Nephron progenitor cell (in vitro differentiated cells): Measurements from ENCODE around the gene CEP192.
A peak's percentile ranks its signal among the peaks of the same experiment; 100 is the strongest.

Experiments
- DNase-seq: peaks from one replicate; pipeline ENCODE4 v3.0.0; 2021
- H3K27ac Mint-ChIP-seq: 2 replicates; pipeline ENCODE4 v1.8.0; 2021; ENCODE audit warnings: mild to moderate bottlenecking, moderate library complexity, mixed read lengths
- H3K27me3 Mint-ChIP-seq: 2 replicates; pipeline ENCODE4 v1.8.0; 2021; ENCODE audit warnings: mild to moderate bottlenecking, low read depth, mixed read lengths; ENCODE audit not compliant: poor library complexity
- H3K36me3 Mint-ChIP-seq: 2 replicates; pipeline ENCODE4 v1.8.0; 2021; ENCODE audit warnings: low read depth, mixed read lengths
- H3K4me1 Mint-ChIP-seq: 2 replicates; pipeline ENCODE4 v1.8.0; 2021; ENCODE audit warnings: mixed read lengths
- H3K4me3 Mint-ChIP-seq: 2 replicates; pipeline ENCODE4 v1.8.0; 2021; ENCODE audit warnings: mild to moderate bottlenecking, moderate library complexity, mixed read lengths
- H3K9me3 Mint-ChIP-seq: 2 replicates; pipeline ENCODE4 v1.8.0; 2021; ENCODE audit warnings: mild to moderate bottlenecking, moderate library complexity, mixed read lengths
- TF ChIP-seq, protein P1 (sequence below): fragments of 200-600 bp; sonication (generic); IDR thresholded peaks from 2 replicates; pipeline ENCODE4 v1.5.0; 2021; ENCODE audit warnings: antibody characterized with exemption

Gene CEP192

DNA sequence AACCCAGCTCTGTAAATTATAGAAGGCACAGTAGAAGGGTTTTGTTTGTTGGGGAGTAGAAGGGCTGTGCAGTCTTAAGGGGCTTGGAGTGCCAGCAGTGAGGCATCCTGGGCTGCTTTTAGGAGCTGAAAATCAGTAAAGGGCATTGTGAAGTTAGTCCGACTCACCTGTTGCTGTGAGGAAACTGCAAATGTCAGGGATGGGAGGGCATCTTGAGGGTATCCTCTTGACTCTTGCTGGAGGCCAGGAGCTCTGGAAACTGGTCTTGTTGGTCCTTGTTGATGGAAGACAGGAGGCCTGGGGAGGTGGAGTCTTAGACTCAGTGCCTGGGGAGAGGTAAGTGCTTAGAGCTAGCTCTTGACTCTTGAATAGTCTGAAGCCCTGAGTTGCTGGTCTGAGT lies 14.1 kb downstream of the CEP192 start:
- no peak overlapping the region for H3K27ac Mint-ChIP-seq
- H3K9me3 Mint-ChIP-seq, result no peaks in the 10 kb centered on the region
- no peaks in the 10 kb centered on the region for H3K4me1 Mint-ChIP-seq
- no peak for DNase-seq
- no peak overlapping the region for H3K4me3 Mint-ChIP-seq
- no peaks in the 10 kb centered on the region for H3K27me3 Mint-ChIP-seq
- H3K36me3 Mint-ChIP-seq, result peaks cover 22% of the 10 kb centered on the region
- TF ChIP-seq, protein P1, sequence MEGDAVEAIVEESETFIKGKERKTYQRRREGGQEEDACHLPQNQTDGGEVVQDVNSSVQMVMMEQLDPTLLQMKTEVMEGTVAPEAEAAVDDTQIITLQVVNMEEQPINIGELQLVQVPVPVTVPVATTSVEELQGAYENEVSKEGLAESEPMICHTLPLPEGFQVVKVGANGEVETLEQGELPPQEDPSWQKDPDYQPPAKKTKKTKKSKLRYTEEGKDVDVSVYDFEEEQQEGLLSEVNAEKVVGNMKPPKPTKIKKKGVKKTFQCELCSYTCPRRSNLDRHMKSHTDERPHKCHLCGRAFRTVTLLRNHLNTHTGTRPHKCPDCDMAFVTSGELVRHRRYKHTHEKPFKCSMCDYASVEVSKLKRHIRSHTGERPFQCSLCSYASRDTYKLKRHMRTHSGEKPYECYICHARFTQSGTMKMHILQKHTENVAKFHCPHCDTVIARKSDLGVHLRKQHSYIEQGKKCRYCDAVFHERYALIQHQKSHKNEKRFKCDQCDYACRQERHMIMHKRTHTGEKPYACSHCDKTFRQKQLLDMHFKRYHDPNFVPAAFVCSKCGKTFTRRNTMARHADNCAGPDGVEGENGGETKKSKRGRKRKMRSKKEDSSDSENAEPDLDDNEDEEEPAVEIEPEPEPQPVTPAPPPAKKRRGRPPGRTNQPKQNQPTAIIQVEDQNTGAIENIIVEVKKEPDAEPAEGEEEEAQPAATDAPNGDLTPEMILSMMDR, result no peak

DNA sequence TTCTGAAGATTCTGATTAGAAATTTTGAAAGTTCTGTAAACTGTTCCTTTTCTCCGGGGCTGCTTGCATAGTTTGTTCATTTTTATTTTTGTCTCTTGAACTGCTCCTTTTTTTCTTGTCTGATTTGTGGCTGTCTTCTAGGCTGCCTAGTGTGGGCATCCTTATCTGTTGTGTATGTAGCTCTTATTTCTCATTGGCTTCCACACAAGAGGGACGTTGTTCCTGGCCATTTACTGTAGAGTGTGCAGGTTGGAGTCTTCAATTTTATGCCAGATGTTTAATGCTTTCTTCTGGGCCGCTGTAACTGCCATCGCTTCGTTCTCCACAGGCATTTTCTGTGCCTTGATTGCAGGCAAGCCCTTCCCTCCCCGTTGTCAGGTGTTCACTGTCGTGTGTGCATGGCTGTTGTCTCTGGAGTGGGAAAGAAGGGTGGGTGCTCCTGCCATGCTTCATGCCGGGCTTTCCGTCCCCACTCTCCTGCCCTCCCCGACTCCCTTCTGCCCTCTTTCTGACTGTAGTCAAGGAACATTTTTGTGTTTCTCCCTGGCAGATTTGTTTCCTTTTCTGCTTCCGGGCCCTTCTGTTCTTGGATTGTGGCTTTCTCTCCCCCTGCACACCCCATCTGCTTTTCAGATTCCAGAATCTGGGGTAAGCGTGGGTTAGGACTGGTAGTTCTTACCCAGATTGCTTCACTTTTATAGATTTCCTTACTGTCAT lies 15.5 kb downstream of the CEP192 start:
- no peak overlapping the region for H3K4me3 Mint-ChIP-seq
- no peaks in the 10 kb centered on the region for H3K27me3 Mint-ChIP-seq
- peak overlapping the region; percentile 69 for H3K27ac Mint-ChIP-seq
- DNase-seq, result no peak
- peaks cover 29% of the 10 kb centered on the region for H3K36me3 Mint-ChIP-seq
- TF ChIP-seq, protein P1, result no peak
- H3K9me3 Mint-ChIP-seq, result no peaks in the 10 kb centered on the region
- H3K4me1 Mint-ChIP-seq, result no peaks in the 10 kb centered on the region

DNA sequence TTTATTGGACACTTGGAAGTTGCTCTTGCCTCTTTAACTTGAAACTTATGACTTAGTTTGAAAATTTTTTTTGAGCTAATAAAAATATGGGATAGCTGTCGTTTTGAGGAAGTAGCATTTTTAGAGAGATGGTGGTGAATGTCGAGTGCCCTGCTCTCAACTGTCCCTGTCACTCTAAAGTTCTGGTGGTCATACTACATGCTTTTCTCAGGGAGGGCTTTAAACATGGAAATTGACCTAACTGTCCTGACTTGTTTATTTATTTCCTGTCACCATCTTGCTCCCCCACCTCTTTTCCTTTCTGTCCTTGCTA lies 16.0 kb downstream of the CEP192 start:
- no peaks in the 10 kb centered on the region for H3K9me3 Mint-ChIP-seq

DNA sequence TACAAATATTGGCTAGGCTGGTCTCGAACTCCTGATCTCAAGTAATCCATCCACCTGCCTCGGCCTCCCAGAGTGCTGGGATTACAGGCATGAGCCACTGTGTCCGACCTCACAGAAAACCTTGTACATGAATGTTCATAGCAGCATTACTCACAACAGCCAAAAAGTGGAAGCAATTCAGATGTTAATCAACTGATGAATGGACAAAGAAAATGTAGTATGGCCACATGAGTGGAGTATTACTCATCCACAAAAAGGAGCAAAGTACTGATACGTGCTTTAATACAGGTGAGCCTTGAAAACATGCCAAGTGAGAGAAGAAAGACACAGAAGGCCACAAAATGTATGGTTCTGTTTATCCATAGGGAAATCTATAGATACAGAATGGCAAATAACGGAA lies 20.6 kb downstream of the CEP192 start:
- no peak overlapping the region for H3K4me3 Mint-ChIP-seq
- peaks cover 59% of the 10 kb centered on the region for H3K36me3 Mint-ChIP-seq
- no peaks in the 10 kb centered on the region for H3K27me3 Mint-ChIP-seq
- DNase-seq, result no peak
- no peaks in the 10 kb centered on the region for H3K9me3 Mint-ChIP-seq
- H3K27ac Mint-ChIP-seq, result no peak overlapping the region
- no peaks in the 10 kb centered on the region for H3K4me1 Mint-ChIP-seq
- TF ChIP-seq, protein P1, result no peak

More for the DNA sequence above, 16.0 kb downstream of the CEP192 start:
- Mint-ChIP-seq H3K4me1 (no peaks in the 10 kb centered on the region), H3K4me3 (no peak overlapping the region), H3K36me3 (peaks cover 34% of the 10 kb centered on the region), H3K27ac (peak overlapping the region; percentile 69), H3K27me3 (no peaks in the 10 kb centered on the region)
- TF ChIP-seq, protein P1, result no peak
- DNase-seq, result no peak

DNA sequence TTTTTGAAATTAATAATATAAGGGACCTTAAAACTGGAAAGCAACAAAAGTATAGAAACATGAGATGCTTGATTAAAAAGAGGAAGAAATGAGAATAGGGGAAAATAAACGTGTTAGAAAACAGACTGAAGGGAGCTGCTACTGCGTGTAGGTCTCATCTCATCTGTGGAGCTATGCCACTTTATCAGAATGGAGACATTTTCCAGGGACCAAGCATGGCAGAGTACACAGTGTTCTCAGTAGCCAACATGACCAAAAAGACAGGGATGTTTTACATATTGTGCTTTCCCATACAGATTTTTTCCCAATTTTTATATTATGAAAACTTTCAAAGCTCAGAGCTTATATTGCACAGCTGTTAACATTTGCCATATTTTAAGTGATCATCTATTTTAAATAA lies 23.1 kb downstream of the CEP192 start:
- Mint-ChIP-seq H3K4me1 (no peaks in the 10 kb centered on the region), H3K27ac (no peak overlapping the region), H3K9me3 (no peaks in the 10 kb centered on the region), H3K4me3 (no peak overlapping the region), H3K27me3 (no peaks in the 10 kb centered on the region), H3K36me3 (peaks cover 71% of the 10 kb centered on the region)
- no peak for DNase-seq
- TF ChIP-seq, protein P1, result no peak

DNA sequence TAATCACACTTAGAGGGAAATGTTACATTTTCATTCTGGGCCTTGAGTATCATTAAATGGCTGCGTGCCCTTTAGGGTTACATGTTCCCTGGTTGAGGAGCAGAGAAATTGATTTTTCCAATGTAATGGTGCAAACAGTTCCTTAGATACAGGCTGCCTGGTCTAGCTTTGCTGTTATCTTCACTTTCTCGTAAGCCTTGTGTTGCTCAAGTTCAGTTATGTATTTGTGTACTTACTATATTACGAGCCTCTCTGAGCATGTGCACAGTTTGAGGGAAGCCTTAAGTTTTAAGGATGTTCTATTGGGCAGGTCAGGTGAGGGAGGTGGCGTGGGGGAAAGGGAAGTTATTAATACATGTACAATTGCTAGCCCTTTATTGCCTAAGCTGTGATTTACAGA lies 23.7 kb downstream of the CEP192 start:
- no peaks in the 10 kb centered on the region for H3K4me1 Mint-ChIP-seq
- no peak overlapping the region for H3K27ac Mint-ChIP-seq

More for the DNA sequence above, 23.7 kb downstream of the CEP192 start:
- DNase-seq, result no peak
- TF ChIP-seq, protein P1, result no peak
- no peak overlapping the region for H3K4me3 Mint-ChIP-seq
- no peaks in the 10 kb centered on the region for H3K9me3 Mint-ChIP-seq
- H3K27me3 Mint-ChIP-seq, result no peaks in the 10 kb centered on the region
- H3K36me3 Mint-ChIP-seq, result peaks cover 70% of the 10 kb centered on the region
